HG03442 (cell line): Measurements from ENCODE around the gene TLR10.
"Not testable (repeated sequence)": the region's sequence is repeated elsewhere in the genome, so short reads cannot be mapped to it uniquely, and the experiment has no call there.

Experiments used
- ATAC-seq: cut with Tn5 transposase; IDR thresholded peaks from one replicate; pipeline ENCODE4 v1.9.1; 2021; ENCODE audit warnings: mild to moderate bottlenecking, moderate library complexity; ENCODE audit not compliant: unreplicated experiment

TLR10 gene, protein sequence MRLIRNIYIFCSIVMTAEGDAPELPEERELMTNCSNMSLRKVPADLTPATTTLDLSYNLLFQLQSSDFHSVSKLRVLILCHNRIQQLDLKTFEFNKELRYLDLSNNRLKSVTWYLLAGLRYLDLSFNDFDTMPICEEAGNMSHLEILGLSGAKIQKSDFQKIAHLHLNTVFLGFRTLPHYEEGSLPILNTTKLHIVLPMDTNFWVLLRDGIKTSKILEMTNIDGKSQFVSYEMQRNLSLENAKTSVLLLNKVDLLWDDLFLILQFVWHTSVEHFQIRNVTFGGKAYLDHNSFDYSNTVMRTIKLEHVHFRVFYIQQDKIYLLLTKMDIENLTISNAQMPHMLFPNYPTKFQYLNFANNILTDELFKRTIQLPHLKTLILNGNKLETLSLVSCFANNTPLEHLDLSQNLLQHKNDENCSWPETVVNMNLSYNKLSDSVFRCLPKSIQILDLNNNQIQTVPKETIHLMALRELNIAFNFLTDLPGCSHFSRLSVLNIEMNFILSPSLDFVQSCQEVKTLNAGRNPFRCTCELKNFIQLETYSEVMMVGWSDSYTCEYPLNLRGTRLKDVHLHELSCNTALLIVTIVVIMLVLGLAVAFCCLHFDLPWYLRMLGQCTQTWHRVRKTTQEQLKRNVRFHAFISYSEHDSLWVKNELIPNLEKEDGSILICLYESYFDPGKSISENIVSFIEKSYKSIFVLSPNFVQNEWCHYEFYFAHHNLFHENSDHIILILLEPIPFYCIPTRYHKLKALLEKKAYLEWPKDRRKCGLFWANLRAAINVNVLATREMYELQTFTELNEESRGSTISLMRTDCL

GRCh38 chr4:38782452-38783108 lies at the start of gene TLR10:
Gene TLR10, minus strand, starts transcription at chr4:38782990. Its CDS starts 7,400 bp downstream, at chr4:38775590.
- ATAC-seq, result peak; percentile 53

GRCh38 chr4:38832206-38832605 lies 49.4 kb upstream of the TLR10 start:
- ATAC-seq, result no peak

DNA sequence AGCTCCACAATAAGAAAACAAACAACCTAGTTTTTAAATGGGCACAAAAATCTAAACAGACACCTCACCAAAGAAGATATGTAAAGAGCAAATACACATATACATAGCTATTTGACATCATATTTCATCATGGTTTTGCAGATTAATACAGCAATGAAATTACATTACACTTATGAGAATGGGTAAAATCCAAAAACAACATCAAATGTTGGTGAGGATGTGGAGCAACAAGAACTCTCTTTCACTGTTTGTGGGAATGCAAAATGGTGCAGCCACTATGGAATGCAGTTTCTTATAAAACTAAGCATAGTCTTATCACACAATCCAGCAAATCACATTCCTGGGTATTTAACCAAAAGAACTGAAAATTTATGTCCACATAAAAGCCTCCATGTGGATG lies 48.9 kb upstream of the TLR10 start:
- ATAC-seq, result no peak

GRCh38 chr4:38829237-38829636 lies 46.4 kb upstream of the TLR10 start:
- ATAC-seq, result no peak

DNA sequence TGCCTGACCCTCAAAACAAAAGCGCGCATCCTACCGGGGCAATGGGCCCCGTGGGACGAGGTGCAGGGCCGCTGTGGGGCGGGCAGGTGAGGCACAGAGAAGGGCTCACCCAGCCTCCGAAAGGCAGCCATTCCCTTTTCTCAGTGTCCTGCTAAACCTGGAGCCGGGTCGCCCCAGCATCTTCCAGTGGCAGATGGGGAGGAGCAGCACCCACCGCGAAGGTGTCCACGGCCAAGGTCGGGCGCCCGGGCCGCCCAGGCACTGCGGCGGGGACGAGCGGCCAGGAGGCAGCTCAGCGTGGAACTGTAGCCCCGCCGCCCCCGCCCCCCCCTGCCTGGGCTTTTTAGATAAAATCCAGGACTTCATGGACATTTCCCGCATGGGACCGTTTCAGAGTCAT lies 41.0 kb upstream of the TLR10 start:
- no peak for ATAC-seq

- no peak for ATAC-seq
These were observed 40.0 kb upstream of the TLR10 start for GRCh38 chr4:38822748-38823303.

DNA sequence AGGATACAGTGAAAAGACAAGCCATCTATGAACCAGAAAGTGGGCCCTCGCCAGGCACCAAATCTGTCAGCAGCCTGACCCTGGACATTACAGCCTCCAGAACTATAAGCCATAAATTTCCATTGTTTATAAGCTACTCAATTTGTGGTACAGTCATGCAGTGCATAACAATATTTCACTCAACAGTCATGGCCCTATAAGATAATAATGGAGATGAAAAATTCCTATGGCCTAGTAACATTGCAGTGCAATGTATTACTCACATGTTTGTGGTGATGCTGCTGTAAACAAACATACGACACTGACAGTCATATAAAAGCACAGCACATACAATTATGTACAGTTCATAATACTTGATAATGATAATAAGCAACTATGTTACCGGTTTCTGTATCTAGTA lies 38.9 kb upstream of the TLR10 start:
- no peak for ATAC-seq

- peak; percentile 53 for ATAC-seq
These were observed 37.7 kb upstream of the TLR10 start for GRCh38 chr4:38820329-38821061.

DNA sequence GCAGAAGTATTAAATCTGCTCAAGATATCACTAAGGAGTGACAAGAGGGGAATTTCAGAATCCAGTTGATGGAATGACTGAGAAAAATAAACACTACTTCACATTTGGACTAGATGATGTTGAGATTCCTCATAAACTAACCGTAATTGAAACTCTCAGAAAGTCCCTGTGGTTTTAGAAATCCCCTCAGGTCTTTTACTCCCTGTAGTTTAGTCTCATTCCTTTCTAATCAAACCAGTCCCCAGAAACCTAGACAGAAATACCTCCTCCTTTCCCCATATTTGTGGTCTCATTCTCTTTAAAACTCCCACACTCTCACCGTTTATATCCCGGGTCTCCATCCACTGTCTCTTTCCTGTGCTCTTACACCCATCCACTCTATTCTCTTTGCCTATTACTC lies 36.8 kb upstream of the TLR10 start:
- no peak for ATAC-seq

GRCh38 chr4:38818441-38818976 lies 35.7 kb upstream of the TLR10 start:
- peak; percentile 49 for ATAC-seq

GRCh38 chr4:38815885-38816782 lies 33.3 kb upstream of the TLR10 start:
- ATAC-seq, result no peak

DNA sequence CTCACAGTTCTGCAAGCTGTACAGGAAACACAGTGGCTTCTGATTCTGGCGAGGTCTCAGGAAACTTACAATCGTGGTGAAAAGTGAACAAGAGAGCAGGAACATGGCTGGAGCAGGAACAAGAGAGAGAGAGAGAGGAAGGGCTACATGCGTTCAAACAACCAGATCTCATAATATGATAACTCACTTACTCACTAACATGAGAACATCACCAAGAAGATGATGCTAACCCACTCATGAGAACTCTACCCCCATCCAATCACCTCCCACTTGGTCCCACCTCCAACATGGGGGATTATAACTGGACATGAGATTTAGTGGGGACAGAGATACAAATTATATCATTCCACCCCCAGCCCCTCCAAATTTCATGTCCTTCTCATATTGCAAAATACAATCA lies 31.6 kb upstream of the TLR10 start:
- no peak for ATAC-seq

GRCh38 chr4:38811297-38811696 lies 28.5 kb upstream of the TLR10 start:
- no peak for ATAC-seq

GRCh38 chr4:38807462-38807861 lies 24.7 kb upstream of the TLR10 start:
- ATAC-seq, result not testable (repeated sequence)

DNA sequence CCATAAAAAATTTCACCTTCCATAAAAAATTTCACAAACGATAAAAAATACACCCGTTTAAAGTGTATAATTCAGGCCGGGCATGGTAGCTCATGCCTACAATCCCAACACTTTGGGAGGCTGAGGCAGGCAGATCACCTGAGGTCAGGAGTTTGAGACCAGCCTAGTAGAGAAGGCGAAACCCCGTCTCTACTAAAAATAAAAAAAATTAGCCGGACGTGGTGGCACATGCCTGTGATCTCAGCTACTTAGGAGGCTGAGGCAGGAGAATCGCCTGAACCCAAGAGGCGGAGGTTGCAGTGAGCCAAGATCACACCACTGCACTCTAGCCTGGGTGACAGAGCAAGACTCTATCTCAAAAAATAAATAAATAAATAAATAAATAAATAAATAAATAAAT lies 23.5 kb upstream of the TLR10 start:
- ATAC-seq, result not testable (repeated sequence)

DNA sequence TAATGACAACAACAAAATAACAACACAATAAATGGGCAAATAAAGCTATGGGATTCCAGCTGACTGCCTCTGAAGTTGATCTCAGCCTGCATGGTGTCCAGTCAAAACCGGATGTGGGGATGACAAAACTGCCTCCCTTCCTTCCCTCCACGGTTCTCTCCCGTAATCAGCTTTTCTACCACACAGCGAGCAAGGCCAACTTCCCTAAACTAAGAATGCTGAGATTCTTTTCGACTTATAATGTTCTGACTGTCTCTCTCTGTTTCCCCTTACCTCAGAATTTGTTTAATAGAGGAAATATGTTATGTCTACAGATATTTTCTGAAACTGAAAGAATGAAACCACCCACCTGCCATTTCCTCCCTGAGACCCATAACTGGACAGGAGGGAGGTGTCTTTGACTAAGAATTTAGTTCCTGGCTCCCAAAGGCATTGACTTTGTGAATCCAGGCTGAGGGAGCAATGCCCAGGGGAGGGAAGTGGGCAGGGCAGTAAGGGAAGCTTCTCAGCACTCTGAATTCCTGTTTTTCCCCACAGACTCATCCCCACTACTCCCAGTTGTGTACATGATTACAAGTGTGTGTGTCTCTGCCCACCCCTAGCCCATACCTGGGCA lies 22.8 kb upstream of the TLR10 start:
- peak; percentile 77 for ATAC-seq

GRCh38 chr4:38804654-38805295 lies 22.0 kb upstream of the TLR10 start, which contains the start of gene TLR1:
Gene TLR1, minus strand, starts transcription at chr4:38804791. Its CDS starts 5,960 bp downstream, at chr4:38798831.
- ATAC-seq, result peak; percentile 14
